Activated CD8-positive, alpha-beta T cell treated with anti-CD3 and anti-CD28 coated beads for 36 hours (primary cell): ENCODE results near the gene GNLY. TPM values are rescaled to one million over a fixed set of nuclear protein-coding genes. Genes with fewer than 3 reads are reported as not detected.

Experiments
- ATAC-seq: fragments of 200-7000 bp; cut with Tn5 transposase; one replicate; pipeline ENCODE4 v1.10.0; 2021; ENCODE audit warnings: mild to moderate bottlenecking, moderate library complexity
- CTCF ChIA-PET: fragments of 350-600 bp; sonication (Branson Sonifier 250); formaldehyde crosslinking; loops from one replicate; lab custom pipeline; 2021; ENCODE audit warnings: antibody characterized with exemption; lab: Charles Lee
- POLR2A ChIA-PET: fragments of 350-600 bp; sonication (Branson Sonifier 250); formaldehyde crosslinking; loops from one replicate; lab custom pipeline; 2021; ENCODE audit warnings: antibody characterized with exemption; lab: Charles Lee
- DNase-seq: peaks from one replicate; pipeline ENCODE4 v3.0.0-alpha.2; 2020
- H3K27ac Mint-ChIP-seq: one replicate; pipeline ENCODE4 v1.8.0; 2021; ENCODE audit warnings: mild to moderate bottlenecking, mixed read lengths
- H3K27me3 Mint-ChIP-seq: one replicate; pipeline ENCODE4 v1.8.0; 2021; ENCODE audit warnings: mixed read lengths
- H3K36me3 Mint-ChIP-seq: one replicate; pipeline ENCODE4 v1.8.0; 2021; ENCODE audit warnings: low read depth, mixed read lengths
- H3K4me1 Mint-ChIP-seq: one replicate; pipeline ENCODE4 v1.8.0; 2021; ENCODE audit warnings: low read depth, mixed read lengths
- H3K4me3 Mint-ChIP-seq: one replicate; pipeline ENCODE4 v1.8.0; 2021; ENCODE audit warnings: mild to moderate bottlenecking, moderate library complexity, mixed read lengths
- H3K9me3 Mint-ChIP-seq: one replicate; pipeline ENCODE4 v1.8.0; 2021; ENCODE audit warnings: mixed read lengths
- CTCF ChIP-seq: fragments of 200-600 bp; IDR thresholded peaks from one replicate; pipeline ENCODE4 v1.8.0; 2022; ENCODE audit warnings: antibody characterized with exemption, mild to moderate bottlenecking
- intact Hi-C: fragments of 100-400 bp; cut with micrococcal nuclease; formaldehyde crosslinking; loops from one replicate; pipeline ENCODE4 v1.10.0; 2022
- total RNA-seq, 2 experiments: library from RNA; stranded (reverse); gene quantifications; one replicate each; pipeline ENCODE4 v1.2.3, GENCODE V29; 2021

Gene GNLY
- total RNA-seq, 2 experiments from 2014 or later: 46.7 to 52.6 TPM

GRCh38 chr2:85725451-85725850, 31.3 kb downstream of the GNLY start:
- ATAC-seq: no peak
- ChIA-PET POLR2A (no interaction called here), CTCF (interaction anchor here (1.2 to 5.2 kb wide), 7 partner anchors 10 to 90 kb away, joined by 3 to 26 read pairs (median 8); no protein-coding TSS in a partner anchor)
- Mint-ChIP-seq H3K27ac (no peak overlapping the region), H3K36me3 (no peaks in the 10 kb centered on the region), H3K4me1 (no peaks in the 10 kb centered on the region), H3K27me3 (peaks cover 7% of the 10 kb centered on the region), H3K9me3 (no peaks in the 10 kb centered on the region), H3K4me3 (no peak overlapping the region)
- TF ChIP-seq CTCF: no peak
- intact Hi-C loops: loop anchor here (5.0 kb wide), 1 partner anchor 87 kb away; no protein-coding TSS in a partner anchor
- DNase-seq: no peak

- intact Hi-C loops: loop anchor here (5.0 kb wide), 1 partner anchor 85 kb away; no protein-coding TSS in a partner anchor
- no peaks in the 10 kb centered on the region for H3K9me3 Mint-ChIP-seq
These were observed 33.6 kb downstream of the GNLY start for GRCh38 chr2:85727798-85728197.

GRCh38 chr2:85728342-85728741, 34.2 kb downstream of the GNLY start:
- no peak overlapping the region for H3K4me3 Mint-ChIP-seq
- no peak overlapping the region for H3K27ac Mint-ChIP-seq
- ChIA-PET POLR2A (no interaction called here), CTCF (interaction anchor here (0.7 to 2.5 kb wide), 47 partner anchors 8 to 332 kb away, joined by 3 to 117 read pairs (median 5); partner anchors contain the start of gene ATOH8)
- H3K27me3 Mint-ChIP-seq: peaks cover 7% of the 10 kb centered on the region
- DNase-seq (no peak), ATAC-seq (no peak)
- H3K4me1 Mint-ChIP-seq: no peaks in the 10 kb centered on the region
- TF ChIP-seq CTCF: no peak
- H3K36me3 Mint-ChIP-seq: no peaks in the 10 kb centered on the region
- intact Hi-C loops: loop anchor here (5.0 kb wide), 1 partner anchor 84 kb away; no protein-coding TSS in a partner anchor
- no peaks in the 10 kb centered on the region for H3K9me3 Mint-ChIP-seq

More at GRCh38 chr2:85727798-85728197, 33.6 kb downstream of the GNLY start:
- CTCF ChIA-PET: interaction anchor here (1.0 to 5.2 kb wide), 3 partner anchors 20 to 90 kb away, joined by 3 to 23 read pairs (median 3); no protein-coding TSS in a partner anchor
- Mint-ChIP-seq H3K36me3 (no peaks in the 10 kb centered on the region), H3K27me3 (peaks cover 7% of the 10 kb centered on the region), H3K4me3 (no peak overlapping the region), H3K27ac (no peak overlapping the region), H3K4me1 (no peaks in the 10 kb centered on the region)
- ATAC-seq: no peak
- POLR2A ChIA-PET: no interaction called here
- no peak for TF ChIP-seq CTCF
- DNase-seq: no peak

- H3K4me1 Mint-ChIP-seq: no peaks in the 10 kb centered on the region
- no peaks in the 10 kb centered on the region for H3K36me3 Mint-ChIP-seq
- ATAC-seq: peak; percentile 96
- TF ChIP-seq CTCF: peak; percentile 87
- POLR2A ChIA-PET: interaction anchor here (0.6 to 0.7 kb wide), 2 partner anchors 16 to 88 kb away, joined by 3 to 4 read pairs; no protein-coding TSS in a partner anchor
- H3K27me3 Mint-ChIP-seq: peaks cover 7% of the 10 kb centered on the region
- H3K9me3 Mint-ChIP-seq: no peaks in the 10 kb centered on the region
- intact Hi-C loops: loop anchor here (5.0 kb wide), 1 partner anchor 83 kb away; no protein-coding TSS in a partner anchor
- H3K4me3 Mint-ChIP-seq: no peak overlapping the region
- CTCF ChIA-PET: interaction anchor here (0.6 to 2.5 kb wide), 50 partner anchors 9 to 339 kb away, joined by 3 to 117 read pairs (median 5); partner anchors contain the start of gene ATOH8
- H3K27ac Mint-ChIP-seq: no peak overlapping the region
- DNase-seq: peak; percentile 82
These were observed 35.0 kb downstream of the GNLY start for GRCh38 chr2:85728883-85729824.
